Activated CD4-positive, alpha-beta T cell treated with anti-CD3 and anti-CD28 coated beads, Interleukin-2, amount 50 U/mL, for 48 hours (primary cell): ENCODE results near the gene VIL1.

ENCODE experiments used
- DNase-seq, 2 experiments: peaks; one replicate each; pipeline ENCODE4 v3.0.0-alpha.2; 2020

Gene VIL1

DNA sequence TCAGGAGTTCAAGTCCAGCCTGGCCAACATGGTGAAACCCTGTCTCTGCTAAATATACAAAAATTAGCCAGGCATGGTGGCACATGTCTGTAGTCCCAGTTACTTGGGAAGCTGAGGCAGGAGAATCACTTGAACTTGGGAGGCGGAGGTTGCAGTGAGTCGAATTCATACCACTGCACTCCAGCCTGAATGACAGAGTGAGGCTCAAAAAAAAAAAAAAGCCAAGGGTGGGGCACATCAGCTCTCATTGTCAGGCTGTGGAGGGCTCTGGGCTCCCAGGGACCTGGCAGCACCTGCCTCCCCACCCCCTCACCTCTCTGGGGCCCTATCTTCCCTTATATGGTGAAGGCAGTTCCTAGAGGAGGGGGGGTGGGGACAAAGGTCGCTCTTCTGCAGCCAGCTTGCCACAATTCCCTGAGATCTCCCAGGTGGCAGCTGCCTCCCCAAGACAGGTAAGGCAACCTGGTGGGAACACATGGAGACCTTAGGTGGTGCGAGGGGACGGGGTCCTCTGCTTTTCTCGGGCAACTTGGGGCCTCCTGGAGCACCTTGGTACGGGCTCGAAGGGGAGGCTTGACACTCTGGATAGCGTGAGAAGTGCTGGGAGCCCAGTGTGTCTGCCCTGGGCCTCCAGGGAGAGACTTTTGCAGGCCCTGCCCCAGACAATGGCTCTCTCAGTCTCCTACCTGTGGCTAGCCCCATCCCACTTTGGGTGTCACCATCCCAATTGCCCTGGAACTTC is at the start of gene VIL1:
VIL1 (plus strand) TSS at position 407 of the 742 bp plus-strand sequence. CDS start 4,656 bp downstream, outside the sequence.
- DNase-seq: no peak

DNA sequence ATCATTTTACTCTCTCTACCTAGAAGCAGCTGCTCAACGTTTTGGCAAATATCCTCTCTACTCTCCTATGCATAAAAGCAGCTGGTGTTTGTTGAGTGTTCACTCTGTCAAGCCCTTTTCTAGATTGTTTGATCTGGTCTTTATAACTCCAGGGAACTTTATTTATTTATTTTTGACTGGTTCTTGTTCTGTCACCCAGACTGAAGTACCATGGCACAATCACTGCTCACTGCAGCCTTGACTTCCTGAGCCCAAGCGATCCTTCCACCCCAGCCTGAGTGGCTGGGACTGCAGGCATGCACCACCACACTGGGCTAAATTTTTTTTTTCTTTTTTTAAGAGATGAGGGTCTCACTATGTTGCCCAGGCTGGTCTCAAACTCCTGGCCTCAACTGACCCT is 49.6 kb upstream of the VIL1 start:
- no peak for DNase-seq

DNA sequence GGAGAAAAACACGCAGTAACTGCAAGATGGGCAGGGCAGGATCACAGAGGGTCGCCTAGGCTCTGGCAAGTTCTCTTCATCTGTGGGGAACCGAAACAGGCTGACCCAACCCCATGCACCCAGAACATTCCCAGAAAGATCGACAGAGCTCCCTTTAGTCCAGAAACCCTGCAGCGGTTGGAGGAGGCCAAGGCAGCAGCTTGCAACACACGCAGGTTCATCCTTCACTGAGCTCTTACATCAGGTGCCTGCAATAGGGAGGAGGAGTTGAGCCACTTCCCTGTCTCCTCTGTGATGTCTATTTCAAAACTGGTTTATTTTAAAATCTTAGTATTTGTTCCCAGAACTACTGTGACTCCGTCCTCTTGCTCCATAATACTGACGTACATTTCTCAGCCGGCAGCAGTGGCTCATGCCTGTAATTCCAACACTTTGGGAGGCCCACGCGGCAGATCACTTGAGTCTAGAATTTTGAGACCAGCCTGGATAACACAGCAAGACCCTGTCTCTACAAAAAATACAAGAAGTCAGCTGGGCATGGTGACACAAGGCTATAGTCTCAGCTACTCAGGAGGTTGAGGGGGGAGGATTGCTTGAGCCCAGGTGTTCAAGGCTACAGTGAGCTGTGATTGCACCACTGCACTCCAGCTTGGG is 48.4 kb upstream of the VIL1 start:
- DNase-seq: no peak

DNA sequence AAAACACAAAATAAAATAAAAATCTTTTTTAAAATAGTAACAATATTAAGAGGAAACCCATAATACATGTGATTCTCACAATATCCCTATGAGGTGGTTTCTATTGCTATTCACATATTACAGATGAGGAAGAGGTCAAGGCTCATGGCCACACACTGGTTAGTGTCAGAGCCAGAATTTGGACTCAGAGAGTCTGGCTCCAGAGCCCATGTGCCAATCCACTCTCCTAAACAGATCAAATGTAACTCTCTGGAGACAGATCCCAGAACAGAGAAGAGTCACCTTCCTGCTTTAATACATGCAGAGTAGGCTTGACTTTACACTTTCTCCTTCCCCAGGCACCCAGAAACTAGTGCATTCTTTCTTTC is 47.0 kb upstream of the VIL1 start:
- no peak for DNase-seq

DNA sequence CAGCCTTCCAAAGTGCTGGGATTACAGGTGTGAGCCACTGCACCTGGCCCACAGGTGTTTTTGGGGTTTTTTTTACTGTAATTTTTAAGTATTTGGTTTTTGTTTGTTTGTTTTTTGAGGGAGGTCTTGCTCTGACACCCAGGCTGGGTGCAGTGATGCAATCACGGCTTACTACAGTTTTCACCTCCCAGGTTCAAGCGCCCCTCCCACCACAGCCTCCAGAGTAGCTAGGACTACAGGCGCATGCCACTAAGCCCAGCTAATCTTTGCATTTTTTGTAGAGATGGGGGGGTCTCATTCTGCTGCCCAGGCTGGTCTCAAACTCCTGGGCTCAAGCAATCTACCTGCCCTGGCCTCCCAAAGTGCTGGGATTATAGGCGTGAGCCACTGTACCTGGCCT is 44.1 kb upstream of the VIL1 start:
- DNase-seq: no peak

DNA sequence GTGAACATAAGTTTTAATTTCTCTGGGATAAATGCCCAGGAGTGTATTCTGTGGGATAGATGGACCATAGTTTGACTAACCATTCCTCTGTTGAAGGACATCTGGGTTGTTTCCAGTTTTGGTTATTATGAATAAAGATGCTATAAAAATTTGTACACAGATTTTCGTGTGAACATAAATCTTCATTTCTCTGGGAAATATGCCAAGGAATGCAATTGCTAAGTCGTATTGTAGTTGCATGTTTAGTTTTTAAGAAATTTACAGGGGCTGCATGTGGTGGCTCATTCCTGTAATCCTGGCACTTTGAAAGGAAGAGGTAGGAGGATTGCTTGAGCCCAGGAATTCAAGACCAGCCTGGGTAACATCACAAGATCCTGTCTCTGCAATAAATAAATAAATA is 43.7 kb upstream of the VIL1 start:
- DNase-seq: no peak

DNA sequence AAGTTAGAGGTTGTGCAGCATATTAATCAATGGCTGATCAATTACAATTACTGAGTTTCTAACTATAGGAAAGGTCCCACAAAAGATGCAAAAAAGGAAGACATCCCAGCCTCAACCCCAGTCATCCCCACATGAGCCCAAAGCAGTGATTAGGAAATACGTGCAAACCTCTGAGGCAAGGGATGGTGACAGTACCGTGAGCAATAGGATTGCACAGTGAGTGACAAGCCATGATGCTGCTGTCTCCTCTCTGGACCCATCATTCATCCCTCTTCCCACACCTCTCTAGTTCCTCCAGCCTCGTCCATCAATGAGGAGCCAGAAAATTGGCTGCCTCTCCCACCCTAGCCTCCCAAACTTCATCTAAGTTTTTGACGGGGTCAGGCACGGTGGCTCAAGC is 40.9 kb upstream of the VIL1 start:
- DNase-seq: no peak

DNA sequence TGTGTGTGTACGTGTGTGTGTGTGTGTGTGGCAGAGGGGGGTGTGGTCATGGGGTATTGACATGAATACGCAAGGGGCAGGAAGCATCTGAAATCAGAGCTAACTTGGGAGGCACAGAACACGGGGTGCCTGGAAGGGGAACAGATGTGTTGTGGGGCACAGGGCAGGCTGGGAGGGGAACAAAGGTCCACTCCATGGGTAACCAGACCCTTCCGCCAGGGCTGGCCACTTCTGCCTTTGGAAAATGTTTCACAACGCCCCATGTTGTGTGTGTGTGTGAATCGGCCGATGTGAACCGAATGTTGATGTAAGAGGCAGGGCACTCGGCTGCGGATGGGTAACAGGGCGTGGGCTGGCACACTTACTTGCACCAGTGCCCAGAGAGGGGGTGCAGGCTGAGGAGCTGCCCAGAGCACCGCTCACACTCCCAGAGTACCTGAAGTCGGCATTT is 37.0 kb upstream of the VIL1 start, which contains the start of gene SLC11A1:
SLC11A1 (plus strand) TSS at position 358 of the 451 bp plus-strand sequence. CDS start 96 bp downstream, outside the sequence.
- no peak for DNase-seq

DNA sequence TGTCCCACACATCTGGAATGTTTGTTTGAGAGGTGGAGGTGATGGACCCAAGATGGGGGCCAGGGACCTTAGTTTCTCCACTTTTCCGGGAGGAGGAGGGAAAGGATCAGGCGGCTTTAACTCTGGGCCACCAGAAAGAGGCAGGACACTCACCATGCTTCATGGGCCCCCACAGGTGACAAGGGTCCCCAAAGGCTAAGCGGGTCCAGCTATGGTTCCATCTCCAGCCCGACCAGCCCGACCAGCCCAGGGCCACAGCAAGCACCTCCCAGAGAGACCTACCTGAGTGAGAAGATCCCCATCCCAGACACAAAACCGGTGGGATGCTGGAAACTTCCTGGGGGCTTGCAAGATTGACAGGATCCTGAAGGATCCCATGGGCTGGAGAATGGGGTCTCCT is 36.1 kb upstream of the VIL1 start:
- no peak for DNase-seq

DNA sequence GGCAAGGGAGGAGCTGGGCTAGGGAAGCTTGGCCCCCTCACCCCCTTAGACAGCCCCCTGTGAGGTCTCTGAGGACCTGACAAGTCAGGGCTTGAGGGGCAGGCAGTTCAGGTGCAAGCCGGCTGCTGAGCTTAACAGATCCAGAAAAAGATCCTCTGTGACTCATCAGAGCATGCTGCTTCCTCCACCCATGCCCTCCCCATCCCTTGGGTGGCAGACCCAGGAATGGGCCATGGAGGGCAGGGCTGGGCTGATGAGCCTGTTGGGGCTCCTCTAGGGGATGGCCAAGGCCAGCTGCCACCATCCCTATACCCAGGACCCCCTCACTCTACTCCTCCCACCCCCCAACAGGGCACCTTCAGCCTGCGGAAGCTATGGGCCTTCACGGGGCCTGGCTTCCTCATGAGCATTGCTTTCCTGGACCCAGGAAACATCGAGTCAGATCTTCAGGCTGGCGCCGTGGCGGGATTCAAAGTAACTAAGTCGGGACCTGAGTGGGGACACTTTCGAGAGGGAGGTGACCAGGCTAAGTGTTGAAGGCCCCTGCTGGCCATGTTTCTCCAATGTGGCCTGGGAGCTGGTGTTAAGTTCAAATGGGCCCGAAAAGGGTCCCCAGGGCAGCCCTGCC is 34.9 kb upstream of the VIL1 start:
- DNase-seq: no peak

DNA sequence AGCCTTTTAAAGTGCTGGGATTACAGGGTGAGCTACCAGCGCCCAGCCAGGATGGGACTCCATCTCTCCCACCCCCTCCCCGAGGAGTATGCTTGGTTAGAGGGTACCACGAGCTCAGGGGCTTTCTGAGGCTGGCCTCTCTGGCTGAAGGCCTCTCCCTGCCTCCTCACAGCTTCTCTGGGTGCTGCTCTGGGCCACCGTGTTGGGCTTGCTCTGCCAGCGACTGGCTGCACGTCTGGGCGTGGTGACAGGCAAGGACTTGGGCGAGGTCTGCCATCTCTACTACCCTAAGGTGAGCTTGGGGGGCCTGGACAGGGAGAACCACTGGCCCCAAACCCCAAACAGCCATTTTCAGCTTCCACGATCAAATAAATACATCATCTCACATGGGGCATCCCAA is 33.9 kb upstream of the VIL1 start:
- DNase-seq: no peak

DNA sequence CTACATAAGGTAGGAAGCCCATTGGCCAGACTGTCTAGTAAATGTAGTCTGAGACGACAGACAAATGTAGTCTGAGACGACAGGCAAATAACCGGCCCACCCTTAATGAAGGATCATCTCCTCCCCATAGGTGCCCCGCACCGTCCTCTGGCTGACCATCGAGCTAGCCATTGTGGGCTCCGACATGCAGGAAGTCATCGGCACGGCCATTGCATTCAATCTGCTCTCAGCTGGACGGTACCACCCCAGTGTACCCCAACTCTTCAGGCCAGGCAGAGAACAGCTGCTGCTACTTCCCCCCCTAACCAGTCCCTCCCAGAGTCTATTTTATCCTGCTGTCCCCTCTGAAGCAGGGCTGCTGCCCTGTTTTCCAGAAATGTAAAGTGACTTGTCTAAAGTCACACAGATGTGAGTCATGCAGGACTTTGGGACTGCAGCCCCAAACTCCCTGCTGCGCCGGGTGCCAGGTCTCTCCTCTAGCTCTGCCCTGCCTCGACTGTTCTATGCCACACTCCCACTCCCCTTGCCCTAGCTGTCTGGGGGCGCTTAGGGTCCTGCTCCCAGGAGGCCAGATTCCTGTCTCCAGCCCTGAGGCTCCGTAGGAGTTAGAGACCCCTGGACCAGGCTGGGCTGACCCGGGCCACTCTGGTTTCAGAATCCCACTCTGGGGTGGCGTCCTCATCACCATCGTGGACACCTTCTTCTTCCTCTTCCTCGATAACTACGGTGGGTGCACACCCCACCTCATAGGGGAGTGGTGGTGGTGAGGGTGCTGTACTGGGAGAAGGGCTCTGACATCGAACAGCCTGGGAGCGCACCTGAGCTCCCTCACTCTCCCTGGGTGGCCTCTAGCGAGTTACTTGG is 32.2 kb upstream of the VIL1 start:
- no peak for DNase-seq

DNA sequence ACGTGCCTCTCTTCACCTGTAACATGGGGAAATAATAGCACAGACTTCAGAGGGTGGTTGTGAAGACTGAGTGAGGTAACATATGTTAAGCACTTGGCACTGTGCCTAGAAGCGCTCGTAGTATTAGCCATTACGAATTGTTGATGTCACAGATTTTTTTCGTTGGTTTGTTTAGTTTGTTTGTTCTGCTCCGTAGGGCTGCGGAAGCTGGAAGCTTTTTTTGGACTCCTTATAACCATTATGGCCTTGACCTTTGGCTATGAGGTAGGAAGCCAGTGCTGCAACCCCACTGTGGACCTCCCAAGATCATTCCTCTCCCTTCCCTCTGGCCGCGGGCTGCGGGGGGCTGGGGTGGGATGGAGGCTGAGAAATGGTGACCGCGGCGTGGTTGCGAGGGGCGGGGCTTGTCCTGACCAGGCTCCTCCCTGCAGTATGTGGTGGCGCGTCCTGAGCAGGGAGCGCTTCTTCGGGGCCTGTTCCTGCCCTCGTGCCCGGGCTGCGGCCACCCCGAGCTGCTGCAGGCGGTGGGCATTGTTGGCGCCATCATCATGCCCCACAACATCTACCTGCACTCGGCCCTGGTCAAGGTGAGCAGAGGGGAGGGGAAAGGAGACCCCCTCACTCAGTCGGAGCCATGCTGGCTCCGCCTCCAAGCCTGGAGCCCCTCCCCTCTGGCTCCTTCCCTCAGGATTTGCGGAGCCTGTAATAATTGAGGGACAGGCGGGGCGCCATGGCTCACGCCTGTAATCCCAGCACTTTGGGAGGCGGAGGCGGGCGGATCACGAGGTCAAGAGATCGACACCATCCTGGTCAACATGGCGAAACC is 31.3 kb upstream of the VIL1 start:
- peak in 1 of 2 experiments; percentile 35 for DNase-seq

DNA sequence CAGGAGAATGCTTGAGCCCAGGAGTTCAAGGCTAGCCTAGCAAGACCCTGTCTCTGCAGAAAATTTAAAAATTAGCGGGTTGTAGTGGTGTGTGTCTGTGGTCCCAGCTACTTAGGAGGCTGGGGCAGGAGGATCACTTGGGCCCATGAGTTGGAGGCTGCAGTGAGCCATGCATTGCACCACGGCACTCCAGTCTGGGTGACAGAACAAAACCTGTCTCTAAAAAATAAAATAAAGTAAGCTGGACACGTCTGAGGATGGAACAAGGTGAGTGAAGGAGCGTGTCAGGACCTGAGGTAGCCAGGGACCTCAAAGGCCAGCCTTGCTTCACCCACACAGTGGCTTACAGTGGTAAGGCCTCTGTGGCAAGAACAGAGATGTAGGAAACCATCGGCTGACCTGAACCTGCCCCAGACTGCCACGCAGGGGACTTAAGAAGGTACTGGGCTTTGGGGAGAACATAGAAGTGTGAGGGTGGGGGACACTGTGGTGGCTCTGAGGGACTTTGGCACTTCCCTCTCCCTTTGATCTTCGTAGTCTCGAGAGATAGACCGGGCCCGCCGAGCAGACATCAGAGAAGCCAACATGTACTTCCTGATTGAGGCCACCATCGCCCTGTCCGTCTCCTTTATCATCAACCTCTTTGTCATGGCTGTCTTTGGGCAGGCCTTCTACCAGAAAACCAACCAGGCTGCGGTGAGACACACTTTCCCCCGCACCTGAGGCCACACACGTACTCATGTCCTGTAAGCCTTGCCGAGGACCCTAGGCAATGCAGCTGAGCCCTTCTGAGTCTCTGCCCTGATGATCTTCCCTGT is 29.4 kb upstream of the VIL1 start:
- no peak for DNase-seq

DNA sequence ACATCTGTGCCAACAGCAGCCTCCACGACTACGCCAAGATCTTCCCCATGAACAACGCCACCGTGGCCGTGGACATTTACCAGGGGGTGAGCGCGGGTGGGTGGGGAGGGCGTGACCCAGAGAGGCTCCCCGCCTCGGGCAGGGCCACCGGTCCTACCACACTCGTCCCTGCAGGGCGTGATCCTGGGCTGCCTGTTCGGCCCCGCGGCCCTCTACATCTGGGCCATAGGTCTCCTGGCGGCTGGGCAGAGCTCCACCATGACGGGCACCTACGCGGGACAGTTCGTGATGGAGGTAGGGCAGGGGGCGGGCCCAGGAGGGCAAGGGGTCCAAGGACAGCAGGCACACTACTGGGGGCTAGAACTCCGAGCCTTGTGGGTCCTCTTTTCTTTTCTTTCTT is 27.7 kb upstream of the VIL1 start:
- no peak for DNase-seq

DNA sequence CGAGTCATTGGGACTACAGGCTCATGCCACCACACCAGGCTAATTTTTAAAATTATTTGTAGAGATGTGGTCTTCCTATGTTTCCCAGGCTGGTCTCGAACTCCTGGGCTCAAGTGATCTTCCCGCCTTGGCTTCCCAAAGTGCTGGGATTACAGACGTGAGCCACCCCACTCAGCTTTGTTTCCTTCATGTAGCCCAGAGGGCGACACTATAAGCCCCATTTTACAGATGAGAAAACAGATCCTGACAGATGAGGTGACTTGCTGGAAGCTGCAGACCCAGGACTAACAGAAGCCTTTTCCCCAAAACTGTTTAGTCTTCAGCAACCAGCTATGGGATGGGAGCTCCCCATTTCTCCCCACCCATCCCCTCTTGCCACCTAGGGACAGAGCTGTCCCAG is 26.5 kb upstream of the VIL1 start:
- no peak for DNase-seq

DNA sequence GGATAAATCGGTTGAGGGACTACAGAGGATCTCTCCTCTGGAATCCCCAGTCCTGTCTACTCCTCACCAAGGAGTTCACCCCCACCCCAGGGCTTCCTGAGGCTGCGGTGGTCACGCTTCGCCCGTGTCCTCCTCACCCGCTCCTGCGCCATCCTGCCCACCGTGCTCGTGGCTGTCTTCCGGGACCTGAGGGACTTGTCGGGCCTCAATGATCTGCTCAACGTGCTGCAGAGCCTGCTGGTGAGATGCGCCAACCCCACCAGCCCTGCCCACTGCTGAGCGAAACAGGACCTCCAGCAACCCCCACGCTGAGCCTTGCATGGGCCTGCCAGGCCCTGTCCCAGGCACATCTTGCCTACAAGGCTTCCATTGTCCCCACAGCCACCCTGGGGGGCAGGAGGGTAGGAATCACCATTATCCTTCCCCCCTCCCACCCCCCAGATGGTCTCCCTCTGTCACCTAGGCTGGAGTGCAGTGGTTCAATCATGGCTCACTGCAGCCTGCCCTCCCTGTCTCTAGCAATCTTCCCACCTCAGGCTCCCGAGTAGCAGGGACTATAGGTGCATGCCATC is 25.9 kb upstream of the VIL1 start:
- DNase-seq: no peak

DNA sequence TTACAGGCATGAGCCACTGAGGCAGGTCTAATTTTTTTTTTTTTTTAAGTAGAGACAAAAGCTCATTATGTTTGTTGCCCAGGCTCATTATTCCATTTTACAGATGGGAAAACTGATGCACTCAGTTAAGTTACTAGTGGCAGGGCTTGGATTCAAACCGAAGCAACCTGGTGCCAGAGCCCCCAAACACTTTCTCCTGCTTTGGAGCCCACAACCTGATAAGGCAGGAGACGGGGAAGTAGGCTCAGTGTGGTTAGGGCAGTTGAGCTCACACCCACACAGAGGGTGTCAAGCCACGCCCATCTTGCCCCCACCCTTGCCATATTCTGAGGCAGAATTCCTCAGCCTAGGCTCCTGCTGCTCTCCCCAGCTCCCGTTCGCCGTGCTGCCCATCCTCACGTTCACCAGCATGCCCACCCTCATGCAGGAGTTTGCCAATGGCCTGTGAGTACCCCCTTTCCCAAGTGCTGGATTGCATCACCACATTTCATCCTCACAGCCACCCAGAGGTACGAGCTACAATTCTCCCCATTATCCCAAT is 25.1 kb upstream of the VIL1 start:
- no peak for DNase-seq

DNA sequence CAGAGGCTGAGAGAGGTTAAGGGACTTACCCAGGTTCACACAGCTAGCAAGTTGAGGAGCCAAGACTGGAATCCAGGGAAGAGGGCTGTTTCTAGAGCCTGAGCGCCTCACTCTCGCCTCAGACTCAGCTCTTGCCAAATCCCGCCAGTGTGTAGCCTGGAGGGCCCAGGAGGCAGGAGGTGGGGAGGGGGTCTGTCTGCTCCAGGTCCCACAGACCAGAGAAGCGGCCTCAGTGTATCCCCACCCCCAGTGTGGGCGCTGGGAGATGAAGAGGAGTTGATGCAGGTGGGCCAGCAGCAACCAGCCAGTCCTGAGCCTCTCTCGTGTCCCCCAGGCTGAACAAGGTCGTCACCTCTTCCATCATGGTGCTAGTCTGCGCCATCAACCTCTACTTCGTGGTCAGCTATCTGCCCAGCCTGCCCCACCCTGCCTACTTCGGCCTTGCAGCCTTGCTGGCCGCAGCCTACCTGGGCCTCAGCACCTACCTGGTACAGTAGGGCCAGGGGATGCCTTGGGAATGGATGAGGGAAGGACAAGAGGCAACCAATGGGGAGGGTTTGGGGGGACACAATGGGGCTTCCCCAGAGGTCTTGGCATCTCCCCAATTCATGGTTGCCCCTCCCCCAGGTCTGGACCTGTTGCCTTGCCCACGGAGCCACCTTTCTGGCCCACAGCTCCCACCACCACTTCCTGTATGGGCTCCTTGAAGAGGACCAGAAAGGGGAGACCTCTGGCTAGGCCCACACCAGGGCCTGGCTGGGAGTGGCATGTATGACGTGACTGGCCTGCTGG is 24.4 kb upstream of the VIL1 start:
- no peak for DNase-seq

DNA sequence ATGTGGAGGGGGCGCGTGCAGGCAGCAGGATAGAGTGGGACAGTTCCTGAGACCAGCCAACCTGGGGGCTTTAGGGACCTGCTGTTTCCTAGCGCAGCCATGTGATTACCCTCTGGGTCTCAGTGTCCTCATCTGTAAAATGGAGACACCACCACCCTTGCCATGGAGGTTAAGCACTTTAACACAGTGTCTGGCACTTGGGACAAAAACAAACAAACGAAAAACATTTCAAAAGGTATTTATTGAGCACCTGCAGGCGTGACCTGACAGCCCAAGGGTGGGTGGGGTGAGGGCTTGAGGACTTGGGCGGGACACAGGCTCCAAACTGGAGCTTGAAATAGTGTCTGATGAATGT is 23.9 kb upstream of the VIL1 start:
- DNase-seq: no peak
